Neural cell (in vitro differentiated cells): ENCODE results near the gene TSPAN9. TPM values are rescaled to one million over a fixed set of nuclear protein-coding genes. Genes with fewer than 3 reads are reported as not detected.

ENCODE experiments used
- H2AFZ ChIP-seq: fragments of 200-600, 300-800 bp; sonication (generic), shearing (Covaris generic); 2 replicates; pipeline ENCODE4 v1.6.0; 2014; ENCODE audit warnings: low read depth, mild to moderate bottlenecking, antibody characterized with exemption, low read length, moderate library complexity
- H3F3A ChIP-seq: fragments of 200-600 bp; shearing (Covaris generic); 2 replicates; pipeline ENCODE4 v1.6.1; 2016; ENCODE audit warnings: mild to moderate bottlenecking, moderate library complexity, mixed read lengths, antibody characterized with exemption, low read length; ENCODE audit not compliant: insufficient read depth, poor library complexity, severe bottlenecking
- H3K27ac ChIP-seq: fragments of 200-600, 300-800 bp; sonication (generic), shearing (Covaris generic); 2 replicates; pipeline ENCODE4 v1.5.1; 2014; ENCODE audit warnings: mild to moderate bottlenecking, low read length, moderate library complexity
- H3K27me3 ChIP-seq: fragments of 300-800, 200-600 bp; sonication (generic), shearing (Covaris generic); 2 replicates; pipeline ENCODE4 v1.6.0; 2014; ENCODE audit warnings: mild to moderate bottlenecking, low read depth, low read length, moderate library complexity; ENCODE audit not compliant: insufficient read depth
- H3K36me3 ChIP-seq: fragments of 300-800, 200-600 bp; sonication (generic), shearing (Covaris generic); 2 replicates; pipeline ENCODE4 v1.5.1; 2014; ENCODE audit warnings: mild to moderate bottlenecking, antibody characterized with exemption, low read length, moderate library complexity; ENCODE audit not compliant: insufficient read depth
- H3K4me2 ChIP-seq: fragments of 300-800, 200-600 bp; sonication (generic), shearing (Covaris generic); 2 replicates; pipeline ENCODE4 v1.6.0; 2014; ENCODE audit warnings: mild to moderate bottlenecking, low read length
- H3K4me3 ChIP-seq: fragments of 300-800, 200-600 bp; sonication (generic), shearing (Covaris generic); 2 replicates; pipeline ENCODE4 v1.5.1; 2014; ENCODE audit warnings: mild to moderate bottlenecking, low read length, moderate library complexity
- H3K79me2 ChIP-seq: fragments of 200-600 bp; shearing (Covaris generic); replicated peaks from 2 replicates; pipeline ENCODE4 v1.6.0; 2014; ENCODE audit warnings: mild to moderate bottlenecking, low read length, moderate library complexity; ENCODE audit not compliant: insufficient read depth
- H3K9ac ChIP-seq: fragments of 300-800, 200-600 bp; sonication (generic), shearing (Covaris generic); 2 replicates; pipeline ENCODE4 v1.6.1; 2016; ENCODE audit warnings: mild to moderate bottlenecking, low read length, mixed read lengths
- H3K9me2 ChIP-seq: fragments of 200-600 bp; shearing (Covaris generic); 2 replicates; pipeline ENCODE4 v1.6.1; 2016; ENCODE audit warnings: mild to moderate bottlenecking, low read length, mixed read lengths; ENCODE audit not compliant: insufficient read depth
- H3K9me3 ChIP-seq: fragments of 200-600, 300-800 bp; sonication (generic), shearing (Covaris generic); 2 replicates; pipeline ENCODE4 v1.6.1; 2016; ENCODE audit warnings: mild to moderate bottlenecking, mixed run types, low read length, moderate library complexity, mixed read lengths
- H4K20me1 ChIP-seq: fragments of 200-600 bp; shearing (Covaris generic); 2 replicates; pipeline ENCODE4 v1.6.1; 2016; ENCODE audit warnings: mild to moderate bottlenecking, mixed run types; ENCODE audit not compliant: insufficient read depth
- EP300 ChIP-seq: fragments of 450-650 bp; conservative IDR thresholded peaks from 2 replicates; pipeline ENCODE4 v1.6.1; 2014; ENCODE audit warnings: antibody characterized with exemption, mild to moderate bottlenecking, moderate library complexity; ENCODE audit not compliant: poor library complexity, severe bottlenecking
- EZH2 ChIP-seq: fragments of 200-600, 300-800 bp; shearing (Covaris generic), sonication (generic); IDR thresholded peaks from 2 replicates; pipeline ENCODE4 v1.6.1; 2014; ENCODE audit warnings: antibody characterized with exemption, low read length, borderline replicate concordance, mild to moderate bottlenecking; ENCODE audit not compliant: insufficient read depth, poor library complexity, severe bottlenecking
- MXI1 ChIP-seq: fragments of 450-650 bp; conservative IDR thresholded peaks from 2 replicates; pipeline ENCODE4 v1.6.1; 2014; ENCODE audit warnings: antibody characterized with exemption, mild to moderate bottlenecking; ENCODE audit not compliant: poor library complexity, severe bottlenecking
- POLR2AphosphoS5 ChIP-seq: IDR thresholded peaks from 2 replicates; pipeline ENCODE4 v1.6.1; 2012
- RAD21 ChIP-seq: fragments of 450-650 bp; conservative IDR thresholded peaks from 2 replicates; pipeline ENCODE4 v1.6.1; 2014; ENCODE audit warnings: antibody characterized with exemption, mild to moderate bottlenecking, moderate library complexity
- TAF1 ChIP-seq: IDR thresholded peaks from 2 replicates; pipeline ENCODE4 v1.6.1; 2012; ENCODE audit warnings: low read depth
- polyA plus RNA-seq: library from polyadenylated mRNA; depleted of rRNA; stranded (reverse); fragments of >200 nt; gene quantifications from 2 replicates; pipeline ENCODE4 v1.2.3, GENCODE V29; 2014
- TF ChIP-seq, protein P1 (sequence below): fragments of 450-650 bp; IDR thresholded peaks from 2 replicates; pipeline ENCODE4 v1.5.1; 2014; ENCODE audit warnings: antibody characterized with exemption, mild to moderate bottlenecking, moderate library complexity; ENCODE audit not compliant: poor library complexity, severe bottlenecking
- TF ChIP-seq, protein P2 (sequence below): IDR thresholded peaks from 2 replicates; pipeline ENCODE4 v1.6.1; 2012; ENCODE audit warnings: borderline replicate concordance

Gene TSPAN9
- polyA plus RNA-seq, 1 donor from 2014 or later, result 11.9 TPM

DNA sequence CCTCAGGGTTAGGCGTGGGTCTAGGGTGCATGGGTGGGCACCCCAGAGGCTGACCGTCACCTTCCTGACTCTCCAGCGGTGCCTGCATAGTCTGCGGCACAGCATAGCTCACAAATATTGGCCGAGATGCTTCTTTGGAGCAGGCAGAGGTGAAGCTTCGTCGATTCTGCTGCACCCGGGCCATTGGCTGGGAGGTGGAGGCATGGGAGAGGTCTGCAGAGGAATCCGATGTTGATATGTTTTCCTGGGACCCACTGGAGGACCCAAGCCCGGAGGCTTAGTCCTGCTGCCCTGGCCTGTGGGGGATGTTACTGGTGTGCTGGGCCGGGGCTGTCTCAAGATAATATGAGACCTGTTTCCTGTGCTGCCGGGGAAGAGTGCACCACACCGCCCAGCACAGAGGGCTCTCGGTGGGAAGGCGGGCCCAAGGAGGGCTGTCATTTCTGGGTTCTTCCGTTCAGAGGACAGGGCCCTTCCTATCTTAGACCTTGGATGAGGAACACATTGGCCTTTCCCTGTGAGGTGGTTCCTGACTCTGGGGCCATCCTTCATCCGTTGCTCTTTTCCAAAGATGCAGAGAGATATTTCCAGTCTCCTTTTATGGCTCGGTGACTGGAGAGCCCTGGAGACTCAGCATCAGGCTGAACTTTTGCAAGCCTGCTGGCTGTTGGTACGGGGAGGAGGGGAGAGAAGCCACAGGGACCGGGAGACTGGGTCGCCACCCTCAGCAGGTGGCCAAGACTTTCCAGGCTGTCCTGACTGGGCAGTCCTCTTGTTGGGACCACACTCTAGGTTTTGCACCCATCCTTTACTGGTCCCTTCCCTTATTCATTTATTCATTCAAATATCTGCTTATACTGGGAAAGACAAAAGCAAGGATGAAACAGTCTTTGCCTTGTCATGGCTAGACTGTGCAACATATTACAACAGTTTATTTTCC is 143.5 kb downstream of the TSPAN9 start:
- Histone ChIP-seq H2AFZ (no peak overlapping the region), H3K9me3 (no peaks in the 10 kb centered on the region), H3K4me3 (no peak overlapping the region), H3K9ac (no peak overlapping the region), H4K20me1 (no peaks in the 10 kb centered on the region), H3F3A (peaks cover 6% of the 10 kb centered on the region), H3K4me2 (no peak overlapping the region), H3K27ac (no peak overlapping the region), H3K79me2 (no peaks in the 10 kb centered on the region), H3K36me3 (no peaks in the 10 kb centered on the region), H3K9me2 (no peaks in the 10 kb centered on the region), H3K27me3 (no peaks in the 10 kb centered on the region)
- TF ChIP-seq EZH2, result no peak
- no peak for TF ChIP-seq POLR2AphosphoS5
- TF ChIP-seq EP300, result no peak
- no peak for TF ChIP-seq MXI1
- TF ChIP-seq, protein P1, sequence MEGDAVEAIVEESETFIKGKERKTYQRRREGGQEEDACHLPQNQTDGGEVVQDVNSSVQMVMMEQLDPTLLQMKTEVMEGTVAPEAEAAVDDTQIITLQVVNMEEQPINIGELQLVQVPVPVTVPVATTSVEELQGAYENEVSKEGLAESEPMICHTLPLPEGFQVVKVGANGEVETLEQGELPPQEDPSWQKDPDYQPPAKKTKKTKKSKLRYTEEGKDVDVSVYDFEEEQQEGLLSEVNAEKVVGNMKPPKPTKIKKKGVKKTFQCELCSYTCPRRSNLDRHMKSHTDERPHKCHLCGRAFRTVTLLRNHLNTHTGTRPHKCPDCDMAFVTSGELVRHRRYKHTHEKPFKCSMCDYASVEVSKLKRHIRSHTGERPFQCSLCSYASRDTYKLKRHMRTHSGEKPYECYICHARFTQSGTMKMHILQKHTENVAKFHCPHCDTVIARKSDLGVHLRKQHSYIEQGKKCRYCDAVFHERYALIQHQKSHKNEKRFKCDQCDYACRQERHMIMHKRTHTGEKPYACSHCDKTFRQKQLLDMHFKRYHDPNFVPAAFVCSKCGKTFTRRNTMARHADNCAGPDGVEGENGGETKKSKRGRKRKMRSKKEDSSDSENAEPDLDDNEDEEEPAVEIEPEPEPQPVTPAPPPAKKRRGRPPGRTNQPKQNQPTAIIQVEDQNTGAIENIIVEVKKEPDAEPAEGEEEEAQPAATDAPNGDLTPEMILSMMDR, result no peak
- no peak for TF ChIP-seq TAF1

GRCh38 chr12:3222306-3222705 is 145.1 kb downstream of the TSPAN9 start:
- Histone ChIP-seq H3K27me3 (no peaks in the 10 kb centered on the region), H3K9ac (peak overlapping the region; percentile 34), H3K4me3 (no peak overlapping the region), H3K9me3 (no peaks in the 10 kb centered on the region), H3K27ac (peak overlapping the region; percentile 72), H3K79me2 (no peaks in the 10 kb centered on the region), H3K36me3 (no peaks in the 10 kb centered on the region), H3K4me2 (no peak overlapping the region), H3K9me2 (no peaks in the 10 kb centered on the region), H4K20me1 (no peaks in the 10 kb centered on the region), H3F3A (peaks cover 6% of the 10 kb centered on the region), H2AFZ (no peak overlapping the region)
- TF ChIP-seq RAD21, result no peak

GRCh38 chr12:3222979-3223378 is 145.8 kb downstream of the TSPAN9 start:
- no peaks in the 10 kb centered on the region for H4K20me1 ChIP-seq
- peak; percentile 30 for TF ChIP-seq POLR2AphosphoS5
- TF ChIP-seq, protein P2, sequence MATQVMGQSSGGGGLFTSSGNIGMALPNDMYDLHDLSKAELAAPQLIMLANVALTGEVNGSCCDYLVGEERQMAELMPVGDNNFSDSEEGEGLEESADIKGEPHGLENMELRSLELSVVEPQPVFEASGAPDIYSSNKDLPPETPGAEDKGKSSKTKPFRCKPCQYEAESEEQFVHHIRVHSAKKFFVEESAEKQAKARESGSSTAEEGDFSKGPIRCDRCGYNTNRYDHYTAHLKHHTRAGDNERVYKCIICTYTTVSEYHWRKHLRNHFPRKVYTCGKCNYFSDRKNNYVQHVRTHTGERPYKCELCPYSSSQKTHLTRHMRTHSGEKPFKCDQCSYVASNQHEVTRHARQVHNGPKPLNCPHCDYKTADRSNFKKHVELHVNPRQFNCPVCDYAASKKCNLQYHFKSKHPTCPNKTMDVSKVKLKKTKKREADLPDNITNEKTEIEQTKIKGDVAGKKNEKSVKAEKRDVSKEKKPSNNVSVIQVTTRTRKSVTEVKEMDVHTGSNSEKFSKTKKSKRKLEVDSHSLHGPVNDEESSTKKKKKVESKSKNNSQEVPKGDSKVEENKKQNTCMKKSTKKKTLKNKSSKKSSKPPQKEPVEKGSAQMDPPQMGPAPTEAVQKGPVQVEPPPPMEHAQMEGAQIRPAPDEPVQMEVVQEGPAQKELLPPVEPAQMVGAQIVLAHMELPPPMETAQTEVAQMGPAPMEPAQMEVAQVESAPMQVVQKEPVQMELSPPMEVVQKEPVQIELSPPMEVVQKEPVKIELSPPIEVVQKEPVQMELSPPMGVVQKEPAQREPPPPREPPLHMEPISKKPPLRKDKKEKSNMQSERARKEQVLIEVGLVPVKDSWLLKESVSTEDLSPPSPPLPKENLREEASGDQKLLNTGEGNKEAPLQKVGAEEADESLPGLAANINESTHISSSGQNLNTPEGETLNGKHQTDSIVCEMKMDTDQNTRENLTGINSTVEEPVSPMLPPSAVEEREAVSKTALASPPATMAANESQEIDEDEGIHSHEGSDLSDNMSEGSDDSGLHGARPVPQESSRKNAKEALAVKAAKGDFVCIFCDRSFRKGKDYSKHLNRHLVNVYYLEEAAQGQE, result no peak
- H3K36me3 ChIP-seq, result no peaks in the 10 kb centered on the region
- H3K79me2 ChIP-seq, result no peaks in the 10 kb centered on the region
- H3K27ac ChIP-seq, result peak overlapping the region; percentile 72
- H3K9me2 ChIP-seq, result no peaks in the 10 kb centered on the region
- H2AFZ ChIP-seq, result no peak overlapping the region
- peak overlapping the region; percentile 34 for H3K9ac ChIP-seq
- H3K9me3 ChIP-seq, result no peaks in the 10 kb centered on the region
- no peaks in the 10 kb centered on the region for H3K27me3 ChIP-seq
- no peak overlapping the region for H3K4me2 ChIP-seq
- H3F3A ChIP-seq, result peaks cover 6% of the 10 kb centered on the region
- peak overlapping the region; percentile 10 for H3K4me3 ChIP-seq
